Islet of Langerhans (tissue), 1 donor: Measurements from ENCODE around the gene STXBP5.
A peak's percentile ranks its signal among the peaks of the same experiment; 100 is the strongest.

ENCODE experiments used
- FAIRE-seq: peaks from one replicate; lab custom pipeline; 2011; peaks lifted over from hg19 to GRCh38; lab: Jason Lieb, UNC

Gene STXBP5

DNA sequence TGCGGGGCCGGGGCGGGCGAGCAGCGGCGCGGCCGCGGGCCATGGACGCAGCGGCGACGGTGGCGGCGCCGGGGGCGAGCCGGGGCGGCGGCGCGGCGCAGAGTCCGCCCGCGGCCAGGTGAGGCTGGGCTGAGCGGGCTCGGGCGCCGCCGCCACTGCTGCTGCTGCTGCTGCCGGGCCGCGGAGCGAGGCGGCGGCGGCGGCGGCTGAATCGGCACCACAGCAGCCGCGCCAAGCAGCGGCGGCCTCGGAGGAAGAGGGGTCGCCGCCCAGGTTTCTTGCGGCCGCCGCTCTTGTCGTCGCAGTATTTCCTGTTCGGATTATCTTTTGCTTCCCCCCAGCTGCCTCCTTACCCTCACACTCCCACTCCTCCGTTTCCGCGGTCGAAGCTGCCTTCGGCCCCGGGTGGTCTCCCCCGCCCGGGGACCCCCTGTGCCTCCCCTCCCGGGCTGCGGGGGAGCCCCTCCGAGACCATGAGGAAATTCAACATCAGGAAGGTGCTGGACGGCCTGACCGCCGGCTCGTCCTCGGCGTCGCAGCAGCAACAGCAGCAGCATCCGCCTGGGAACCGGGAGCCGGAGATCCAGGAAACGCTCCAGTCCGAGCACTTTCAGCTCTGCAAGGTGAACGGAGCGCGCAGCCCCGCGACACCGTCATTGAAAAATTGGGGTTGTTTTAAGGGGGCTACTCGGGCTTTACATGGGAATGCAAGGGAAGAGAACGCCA is at the start of gene STXBP5:
TSS of gene STXBP5 (plus strand) at position 358 of the 726 bp plus-strand sequence. CDS start at position 474, 116 bp downstream.
- FAIRE-seq = no peak

DNA sequence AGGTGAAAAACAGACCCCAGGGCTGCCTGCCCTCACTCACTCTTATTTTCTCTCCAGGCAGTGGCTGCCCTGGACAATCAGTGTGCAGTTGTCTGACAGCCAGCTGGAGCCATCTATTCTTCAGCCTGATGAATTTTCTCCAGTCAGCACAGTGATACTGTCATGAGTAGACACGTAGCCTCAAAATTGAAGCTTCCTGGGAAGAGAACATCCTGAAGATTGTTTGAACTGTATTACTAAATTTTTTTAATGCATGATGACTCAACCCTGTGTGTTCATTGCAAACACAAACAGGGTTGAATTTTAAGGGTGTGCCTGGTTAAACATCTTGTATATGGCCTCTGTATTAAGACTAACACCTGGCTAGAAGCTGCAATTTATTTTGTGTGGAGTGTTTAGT is 49.8 kb upstream of the STXBP5 start:
- peak; percentile 99 for FAIRE-seq

- FAIRE-seq = no peak
These were observed 48.0 kb upstream of the STXBP5 start for GRCh38 chr6:147156218-147156617.

DNA sequence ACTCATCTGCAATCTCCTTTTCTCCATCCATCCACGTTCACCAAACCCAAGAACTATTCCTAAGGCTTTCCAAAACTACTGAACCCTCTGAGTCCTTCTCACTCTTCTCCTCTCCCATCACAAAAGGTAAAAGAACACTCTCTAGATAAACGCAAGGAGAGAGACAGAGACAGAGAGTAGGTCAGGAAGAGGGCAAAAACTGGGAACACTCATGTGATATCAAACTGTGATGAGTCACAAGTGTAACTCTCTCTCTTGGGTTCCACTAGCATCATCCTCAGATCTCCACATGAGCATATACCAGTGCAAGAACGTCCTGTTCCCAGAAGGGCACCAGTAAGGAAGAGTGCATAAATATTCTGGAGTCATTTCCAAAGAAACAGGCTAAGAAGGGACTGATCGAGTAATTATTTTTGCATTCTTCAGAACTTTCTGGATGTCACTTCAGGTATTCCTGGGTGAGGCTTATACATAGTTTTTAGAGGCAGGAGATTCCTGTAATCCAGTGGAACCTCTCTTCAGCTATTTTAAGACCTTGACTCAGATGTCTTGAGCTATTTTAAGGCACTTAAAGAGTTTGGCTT is 47.3 kb upstream of the STXBP5 start:
- no peak for FAIRE-seq

GRCh38 chr6:147157930-147158329 is 46.3 kb upstream of the STXBP5 start:
- peak; percentile 76 for FAIRE-seq

DNA sequence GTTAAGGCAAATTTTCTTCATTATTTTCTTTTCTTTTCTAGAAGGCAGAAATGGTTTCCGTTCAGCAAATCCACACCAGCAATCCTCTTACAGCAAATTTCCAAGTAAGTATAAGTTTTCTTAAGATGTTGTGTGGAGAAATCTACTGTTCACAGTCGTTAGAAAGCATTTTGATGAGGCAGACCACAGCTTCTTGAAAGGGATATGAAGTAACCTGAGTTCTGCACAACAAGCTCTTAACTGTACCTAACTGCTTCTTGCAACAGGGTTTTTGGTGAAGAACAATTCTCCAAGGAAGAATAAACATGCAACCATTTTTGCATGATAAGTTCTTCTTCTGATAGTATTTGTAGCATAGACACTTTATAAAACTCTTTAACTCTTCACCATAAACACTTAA is 45.3 kb upstream of the STXBP5 start:
- FAIRE-seq = no peak

DNA sequence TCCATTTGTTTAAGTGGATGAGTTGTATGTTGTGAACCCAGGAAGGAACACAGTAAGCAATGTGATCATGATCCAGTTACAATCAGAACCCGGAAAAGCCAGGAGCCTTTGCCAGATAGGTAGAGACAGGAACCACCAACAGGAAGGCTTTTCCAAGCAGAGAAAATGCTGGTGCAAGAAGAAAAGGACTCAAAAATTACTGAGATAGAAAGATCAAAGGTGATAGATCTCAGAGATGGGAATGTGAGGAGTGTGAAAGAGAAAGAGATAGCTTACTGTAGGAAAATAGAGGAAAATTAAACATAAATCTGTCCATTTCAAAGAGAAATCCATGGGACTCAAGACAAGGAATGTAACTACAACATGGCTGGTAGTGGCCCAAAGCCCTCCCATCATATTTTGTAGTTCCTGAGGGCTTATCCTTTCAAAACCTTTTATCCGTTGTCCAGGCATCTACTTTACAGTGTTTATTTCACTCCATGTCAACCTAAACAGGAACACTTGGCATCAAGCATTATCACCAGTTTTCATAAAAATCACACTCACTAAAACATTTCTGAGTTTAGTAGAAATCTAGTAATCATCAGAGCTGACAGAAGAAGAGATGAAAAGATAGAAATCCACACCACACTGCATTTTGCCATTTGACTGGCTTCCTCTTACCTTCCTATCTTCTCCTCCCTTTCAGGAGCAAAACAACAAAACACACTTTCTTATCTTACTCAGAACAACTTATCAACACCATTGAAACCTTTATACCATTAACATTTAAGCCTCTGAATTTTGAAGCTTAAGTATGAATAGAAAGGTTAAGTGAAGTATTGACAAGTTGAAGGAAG is 44.5 kb upstream of the STXBP5 start:
- FAIRE-seq = no peak

- FAIRE-seq = no peak
These were observed 43.6 kb upstream of the STXBP5 start for GRCh38 chr6:147160593-147160992.

GRCh38 chr6:147161253-147161973 is 42.8 kb upstream of the STXBP5 start:
- FAIRE-seq = peak; percentile 74

DNA sequence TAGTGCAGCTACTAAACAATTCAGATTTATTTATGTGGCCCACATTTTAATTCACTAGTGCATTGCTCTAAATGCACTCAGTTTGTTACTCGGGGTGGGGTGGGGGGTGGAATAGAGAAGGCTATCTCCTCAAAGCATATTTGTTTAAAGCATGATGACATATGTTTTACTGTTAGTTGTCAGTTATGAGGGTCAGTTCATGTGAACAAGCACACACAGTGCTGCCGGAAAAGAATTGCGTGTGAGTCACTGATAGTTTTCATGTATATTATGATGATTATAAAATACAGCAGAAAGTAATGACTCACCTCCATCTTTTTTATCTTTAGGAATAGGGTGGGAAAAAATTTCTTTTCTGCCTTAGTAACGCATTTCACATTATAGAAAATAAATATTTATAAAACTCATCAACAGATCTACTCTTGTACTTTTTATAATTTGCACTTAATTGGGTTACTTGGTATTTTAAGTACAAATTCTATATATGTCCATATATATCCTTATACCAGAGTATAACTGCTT is 42.2 kb upstream of the STXBP5 start:
- peak; percentile 96 for FAIRE-seq

GRCh38 chr6:147164761-147165160 is 39.5 kb upstream of the STXBP5 start:
- no peak for FAIRE-seq

- FAIRE-seq = no peak
These were observed 37.8 kb upstream of the STXBP5 start for GRCh38 chr6:147166360-147166944.

DNA sequence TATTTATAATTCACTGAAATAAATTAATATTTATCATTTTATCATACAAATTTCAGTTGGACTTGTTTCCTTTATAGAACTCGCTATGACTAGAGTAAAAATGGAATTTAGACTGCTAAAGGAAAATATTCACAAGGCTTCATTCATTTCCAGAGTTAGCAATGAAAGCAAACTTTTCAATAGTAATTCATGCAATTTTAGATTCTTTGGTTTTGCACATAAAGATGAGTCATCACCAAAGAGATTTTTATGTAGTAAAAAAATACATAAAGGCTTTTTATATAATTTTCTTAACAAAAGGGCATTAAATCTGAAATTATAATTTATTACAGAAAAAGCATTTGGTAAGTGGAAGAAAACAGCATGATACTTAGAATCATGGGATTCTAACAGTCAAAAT is 37.2 kb upstream of the STXBP5 start:
- peak; percentile 86 for FAIRE-seq

- FAIRE-seq = peak; percentile 30
These were observed 36.4 kb upstream of the STXBP5 start for GRCh38 chr6:147167576-147168461.

DNA sequence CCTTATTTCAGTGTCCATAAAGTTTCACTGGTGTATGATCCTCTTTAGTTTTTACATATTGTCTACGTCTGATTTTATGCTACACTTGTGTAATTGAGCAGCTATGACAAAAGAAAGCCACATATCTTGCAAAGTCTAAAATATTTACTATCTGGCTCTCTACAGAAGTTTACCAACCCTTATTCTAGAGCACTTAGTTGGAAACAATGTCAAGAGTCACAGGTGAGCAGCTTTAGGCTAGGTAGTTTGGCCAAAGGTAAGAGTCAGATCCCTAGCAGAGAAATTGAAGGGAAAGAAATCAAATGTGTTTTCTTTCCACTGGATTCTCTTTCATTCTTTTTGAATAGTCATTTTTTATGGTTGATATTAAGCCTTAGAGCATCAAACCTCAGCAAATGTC is 34.7 kb upstream of the STXBP5 start:
- no peak for FAIRE-seq

GRCh38 chr6:147170269-147170668 is 33.9 kb upstream of the STXBP5 start:
- no peak for FAIRE-seq

DNA sequence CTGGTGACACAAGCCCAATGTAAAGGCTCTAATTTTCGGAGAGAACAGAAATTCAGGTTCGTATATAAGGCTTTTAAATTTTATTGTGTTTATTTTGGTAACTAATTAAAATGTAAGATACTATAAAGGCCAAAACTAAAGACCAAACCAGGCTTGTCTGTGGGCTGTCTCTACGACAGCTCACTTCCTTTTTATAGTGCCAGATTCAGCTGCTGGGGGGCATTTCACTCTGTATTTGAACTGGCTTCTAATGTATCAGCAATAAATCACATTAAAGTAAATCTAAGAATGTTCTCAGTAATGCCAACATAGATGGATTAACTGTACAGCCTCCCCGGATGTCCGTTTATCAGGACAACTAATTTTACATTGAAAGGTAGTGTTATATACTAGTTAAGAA is 31.1 kb upstream of the STXBP5 start:
- no peak for FAIRE-seq

DNA sequence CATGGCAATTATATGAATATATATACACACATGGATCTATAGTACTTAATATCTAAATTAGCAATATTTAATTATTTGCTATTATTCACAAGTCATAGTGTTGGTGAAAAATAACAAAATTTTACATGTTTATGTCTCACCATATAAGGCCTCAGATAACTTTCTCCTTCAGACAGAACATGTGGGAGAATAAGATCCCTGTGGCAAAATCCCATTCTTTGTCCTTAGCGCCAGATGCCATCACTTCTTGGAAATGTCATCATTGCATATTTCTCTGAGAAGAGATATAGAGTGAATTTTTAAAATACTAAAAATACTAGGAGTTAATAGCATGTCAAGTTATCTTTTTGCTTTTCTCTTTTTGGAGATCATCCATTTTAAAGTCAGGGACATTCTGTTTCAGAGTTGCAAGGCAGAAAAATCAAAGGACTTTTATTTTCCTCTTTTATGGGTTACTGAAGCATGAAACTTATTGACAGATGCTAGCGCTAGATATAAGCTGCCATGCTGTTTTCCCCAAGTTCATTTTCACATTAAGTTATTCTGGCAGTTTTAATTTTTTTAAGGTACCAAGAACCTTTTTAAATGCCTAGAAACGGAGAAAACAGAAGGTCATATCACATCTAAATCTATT is 30.4 kb upstream of the STXBP5 start:
- no peak for FAIRE-seq

GRCh38 chr6:147176795-147177194 is 27.4 kb upstream of the STXBP5 start:
- no peak for FAIRE-seq

- FAIRE-seq = no peak
These were observed 26.9 kb upstream of the STXBP5 start for GRCh38 chr6:147177286-147177685.
